ENCODE data around the gene KCNQ4.

KCNQ4 gene

GRCh38 chr1:40851643-40852042, 68.1 kb downstream of the KCNQ4 start:
- H3K4me3 ChIP-seq (ENCODE audit: low read depth, low read length) = no peak overlapping the region
- no peak overlapping the region for H2AFZ ChIP-seq
- H3K4me1 ChIP-seq = no peaks in the 10 kb centered on the region
- TF ChIP-seq, protein P1, sequence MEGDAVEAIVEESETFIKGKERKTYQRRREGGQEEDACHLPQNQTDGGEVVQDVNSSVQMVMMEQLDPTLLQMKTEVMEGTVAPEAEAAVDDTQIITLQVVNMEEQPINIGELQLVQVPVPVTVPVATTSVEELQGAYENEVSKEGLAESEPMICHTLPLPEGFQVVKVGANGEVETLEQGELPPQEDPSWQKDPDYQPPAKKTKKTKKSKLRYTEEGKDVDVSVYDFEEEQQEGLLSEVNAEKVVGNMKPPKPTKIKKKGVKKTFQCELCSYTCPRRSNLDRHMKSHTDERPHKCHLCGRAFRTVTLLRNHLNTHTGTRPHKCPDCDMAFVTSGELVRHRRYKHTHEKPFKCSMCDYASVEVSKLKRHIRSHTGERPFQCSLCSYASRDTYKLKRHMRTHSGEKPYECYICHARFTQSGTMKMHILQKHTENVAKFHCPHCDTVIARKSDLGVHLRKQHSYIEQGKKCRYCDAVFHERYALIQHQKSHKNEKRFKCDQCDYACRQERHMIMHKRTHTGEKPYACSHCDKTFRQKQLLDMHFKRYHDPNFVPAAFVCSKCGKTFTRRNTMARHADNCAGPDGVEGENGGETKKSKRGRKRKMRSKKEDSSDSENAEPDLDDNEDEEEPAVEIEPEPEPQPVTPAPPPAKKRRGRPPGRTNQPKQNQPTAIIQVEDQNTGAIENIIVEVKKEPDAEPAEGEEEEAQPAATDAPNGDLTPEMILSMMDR (IDR thresholded peaks at IDR 0.05) = no peak
- no peaks in the 10 kb centered on the region for H3K79me2 ChIP-seq
- no peak overlapping the region for H3K4me2 ChIP-seq (ENCODE audit: low read length)
- no peaks in the 10 kb centered on the region for H3K36me3 ChIP-seq (ENCODE audit: control insufficient read depth, insufficient read depth, low read length)
- H3K9me3 ChIP-seq (ENCODE audit: control insufficient read depth, low read length) = no peaks in the 10 kb centered on the region
- no peak overlapping the region for H3K9ac ChIP-seq
- no peaks in the 10 kb centered on the region for H3K27me3 ChIP-seq (ENCODE audit: control insufficient read depth, insufficient read depth, low read length)
- no peak overlapping the region for H3K27ac ChIP-seq

DNA sequence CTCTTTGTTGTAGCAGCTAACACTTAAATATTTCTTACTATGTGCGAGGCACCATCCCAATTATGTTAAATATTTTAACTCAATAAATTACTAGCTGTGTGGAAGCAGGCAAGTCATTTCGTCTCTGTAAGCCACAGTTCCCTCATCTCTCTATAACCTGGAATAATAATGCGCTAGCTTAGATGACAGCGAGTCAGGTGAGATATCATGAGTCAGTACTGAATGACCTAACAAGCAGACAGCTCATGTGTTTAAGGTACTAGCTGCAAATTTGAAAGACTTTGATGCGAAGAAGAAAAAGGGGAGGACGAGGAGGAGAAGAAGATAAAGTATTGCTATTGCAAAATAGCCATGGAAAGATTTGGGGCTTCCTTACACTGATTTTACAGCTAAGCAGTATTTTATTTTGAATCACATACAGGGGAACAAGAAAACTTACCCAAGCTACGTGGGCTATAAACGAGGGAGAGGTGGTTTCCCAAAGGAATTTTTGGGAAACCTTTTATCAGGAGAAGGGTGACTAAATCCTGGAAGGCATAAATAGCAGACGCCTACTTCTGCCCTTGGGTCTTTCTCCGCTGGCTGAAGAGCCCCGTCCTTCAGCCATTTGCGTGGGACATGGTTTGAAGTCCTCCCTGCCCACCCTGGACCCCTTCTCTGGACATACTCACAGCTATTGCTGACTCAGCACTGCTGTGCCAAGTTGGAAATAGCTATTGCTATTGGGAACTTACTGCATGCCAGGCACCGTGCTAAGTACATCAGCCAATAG, 69.7 kb downstream of the KCNQ4 start:
- Histone ChIP-seq H3K9ac (no peak overlapping the region), H3K4me1 (no peaks in the 10 kb centered on the region), H3K27me3 (ENCODE audit: control insufficient read depth, insufficient read depth, low read length) (no peaks in the 10 kb centered on the region), H3K79me2 (no peaks in the 10 kb centered on the region), H3K4me2 (ENCODE audit: low read length) (no peak overlapping the region), H3K4me3 (ENCODE audit: low read depth, low read length) (no peak overlapping the region), H2AFZ (no peak overlapping the region), H3K27ac (no peak overlapping the region), H3K9me3 (ENCODE audit: control insufficient read depth, low read length) (no peaks in the 10 kb centered on the region), H3K36me3 (ENCODE audit: control insufficient read depth, insufficient read depth, low read length) (no peaks in the 10 kb centered on the region)
- TF ChIP-seq, protein P1 (IDR thresholded peaks at IDR 0.05) = no peak

- no peak overlapping the region for H3K27ac ChIP-seq
Observed at GRCh38 chr1:40853885-40854170, 70.2 kb downstream of the KCNQ4 start.

GRCh38 chr1:40855513-40855912, 71.9 kb downstream of the KCNQ4 start:
- no peak overlapping the region for H3K4me3 ChIP-seq (ENCODE audit: low read depth, low read length)
- TF ChIP-seq, protein P1 (IDR thresholded peaks at IDR 0.05) = no peak
- H3K4me1 ChIP-seq = no peaks in the 10 kb centered on the region
- H3K27me3 ChIP-seq (ENCODE audit: control insufficient read depth, insufficient read depth, low read length) = no peaks in the 10 kb centered on the region
- H3K79me2 ChIP-seq = no peaks in the 10 kb centered on the region
- H2AFZ ChIP-seq = no peak overlapping the region
- H3K27ac ChIP-seq = no peak overlapping the region
- H3K9me3 ChIP-seq (ENCODE audit: control insufficient read depth, low read length) = no peaks in the 10 kb centered on the region
- no peaks in the 10 kb centered on the region for H3K36me3 ChIP-seq (ENCODE audit: control insufficient read depth, insufficient read depth, low read length)
- H3K9ac ChIP-seq = no peak overlapping the region
- H3K4me2 ChIP-seq (ENCODE audit: low read length) = no peak overlapping the region

More at GRCh38 chr1:40853885-40854170, 70.2 kb downstream of the KCNQ4 start:
- Histone ChIP-seq H2AFZ (no peak overlapping the region), H3K4me1 (no peaks in the 10 kb centered on the region), H3K79me2 (no peaks in the 10 kb centered on the region), H3K27me3 (ENCODE audit: control insufficient read depth, insufficient read depth, low read length) (no peaks in the 10 kb centered on the region), H3K9ac (no peak overlapping the region), H3K4me2 (ENCODE audit: low read length) (no peak overlapping the region), H3K9me3 (ENCODE audit: control insufficient read depth, low read length) (no peaks in the 10 kb centered on the region), H3K36me3 (ENCODE audit: control insufficient read depth, insufficient read depth, low read length) (no peaks in the 10 kb centered on the region), H3K4me3 (ENCODE audit: low read depth, low read length) (no peak overlapping the region)
- TF ChIP-seq, protein P1 (IDR thresholded peaks at IDR 0.05) = no peak

DNA sequence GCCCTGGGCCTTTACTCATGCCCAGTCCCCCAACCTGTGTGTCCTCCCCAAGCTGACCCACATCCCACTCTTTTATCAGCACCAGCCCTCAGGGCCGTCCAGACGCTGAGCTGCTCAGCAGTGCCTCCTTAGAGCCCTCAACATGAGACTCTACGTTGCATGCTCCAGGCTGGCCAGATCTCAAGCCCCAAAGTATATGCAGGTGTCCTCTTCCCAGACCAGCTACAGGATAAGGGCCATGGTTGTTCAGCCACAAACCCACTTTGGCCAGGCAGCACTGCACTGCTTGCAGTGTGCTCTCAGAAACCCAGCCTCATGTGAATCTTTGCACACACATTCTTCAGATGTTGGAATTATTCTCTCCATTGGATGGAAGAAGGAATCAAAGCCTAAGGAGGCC, 72.5 kb downstream of the KCNQ4 start:
- Histone ChIP-seq H3K36me3 (ENCODE audit: control insufficient read depth, insufficient read depth, low read length) (no peaks in the 10 kb centered on the region), H3K9ac (no peak overlapping the region), H3K4me1 (no peaks in the 10 kb centered on the region), H2AFZ (no peak overlapping the region), H3K4me3 (ENCODE audit: low read depth, low read length) (no peak overlapping the region), H3K4me2 (ENCODE audit: low read length) (no peak overlapping the region), H3K27ac (no peak overlapping the region), H3K79me2 (no peaks in the 10 kb centered on the region), H3K27me3 (ENCODE audit: control insufficient read depth, insufficient read depth, low read length) (no peaks in the 10 kb centered on the region), H3K9me3 (ENCODE audit: control insufficient read depth, low read length) (no peaks in the 10 kb centered on the region)
- TF ChIP-seq, protein P1 (IDR thresholded peaks at IDR 0.05) = no peak

Data from parathyroid adenoma (tissue), 2 donors.